Naive thymus-derived CD8-positive, alpha-beta T cell (primary cell): ENCODE data around the gene DST. TPM values are rescaled to one million over a fixed set of nuclear protein-coding genes. Genes with fewer than 3 reads are reported as not detected.

Source experiments
- ATAC-seq, 2 donors: fragments of 150-1000 bp; cut with Tn5 transposase in 1 of 2; sonication (Bioruptor Pico), chemical (Tn5 transposase) in 1 of 2; 1 replicate in 1 of 2; 2 replicates in 1 of 2; pipeline ENCODE4 v1.10.0; 2021; ENCODE audit warnings: mild to moderate bottlenecking in 2 of 2, moderate library complexity in 2 of 2
- POLR2A ChIA-PET: fragments of 350-600 bp; sonication (Branson Sonifier 250); formaldehyde crosslinking; loops from one replicate; lab custom pipeline; 2021; ENCODE audit warnings: antibody characterized with exemption; lab: Charles Lee
- DNase-seq, 10 donors: peaks; one replicate each; pipeline versions ENCODE4 v3.0.0 to v3.0.0-alpha.2; 2020 to 2022
- H3K27ac Mint-ChIP-seq, 10 donors: one replicate each; pipeline ENCODE4 v1.8.0; 2020 to 2022; ENCODE audit warnings: mild to moderate bottlenecking in 10 of 10, mixed read lengths in 10 of 10, moderate library complexity in 4 of 10, inconsistent platforms in 1 of 10
- H3K27me3 Mint-ChIP-seq, 5 donors: one replicate each; pipeline ENCODE4 v1.8.0; 2021 to 2022; ENCODE audit warnings: mixed read lengths in 5 of 5
- H3K36me3 Mint-ChIP-seq, 3 donors: one replicate each; pipeline ENCODE4 v1.8.0; 2020 to 2022; ENCODE audit warnings: mixed read lengths in 3 of 3, mild to moderate bottlenecking in 2 of 3, inconsistent platforms in 1 of 3
- H3K4me1 Mint-ChIP-seq, 4 donors: one replicate each; pipeline ENCODE4 v1.8.0; 2021 to 2022; ENCODE audit warnings: mixed read lengths in 4 of 4
- H3K4me3 Mint-ChIP-seq, 10 donors: one replicate each; pipeline ENCODE4 v1.8.0; 2020 to 2022; ENCODE audit warnings: mild to moderate bottlenecking in 10 of 10, mixed read lengths in 10 of 10, moderate library complexity in 6 of 10, inconsistent platforms in 1 of 10
- H3K9me3 Mint-ChIP-seq, 9 donors: one replicate each; pipeline ENCODE4 v1.8.0; 2020 to 2022; ENCODE audit warnings: mixed read lengths in 9 of 9, mild to moderate bottlenecking in 3 of 9, inconsistent platforms in 1 of 9, moderate library complexity in 1 of 9
- polyA plus RNA-seq, 3 donors: library from polyadenylated mRNA; unstranded; fragments of 300-500 nt; fragmentation: Illumina TruSeq; gene quantifications; one replicate each; pipeline ENCODE4 v1.2.3, GENCODE V29; 2021
- total RNA-seq, 8 experiments: library from RNA in 2 of 8; stranded (reverse) in 2 of 8; gene quantifications; one replicate each; pipeline ENCODE4 v1.2.3 and lab custom pipeline; 2021 to 2026

The DST gene
- total and polyA plus RNA-seq, 5 experiments from 2014 or later: 0.74 to 1.0 (median 0.79) TPM; not detected in 2

DNA sequence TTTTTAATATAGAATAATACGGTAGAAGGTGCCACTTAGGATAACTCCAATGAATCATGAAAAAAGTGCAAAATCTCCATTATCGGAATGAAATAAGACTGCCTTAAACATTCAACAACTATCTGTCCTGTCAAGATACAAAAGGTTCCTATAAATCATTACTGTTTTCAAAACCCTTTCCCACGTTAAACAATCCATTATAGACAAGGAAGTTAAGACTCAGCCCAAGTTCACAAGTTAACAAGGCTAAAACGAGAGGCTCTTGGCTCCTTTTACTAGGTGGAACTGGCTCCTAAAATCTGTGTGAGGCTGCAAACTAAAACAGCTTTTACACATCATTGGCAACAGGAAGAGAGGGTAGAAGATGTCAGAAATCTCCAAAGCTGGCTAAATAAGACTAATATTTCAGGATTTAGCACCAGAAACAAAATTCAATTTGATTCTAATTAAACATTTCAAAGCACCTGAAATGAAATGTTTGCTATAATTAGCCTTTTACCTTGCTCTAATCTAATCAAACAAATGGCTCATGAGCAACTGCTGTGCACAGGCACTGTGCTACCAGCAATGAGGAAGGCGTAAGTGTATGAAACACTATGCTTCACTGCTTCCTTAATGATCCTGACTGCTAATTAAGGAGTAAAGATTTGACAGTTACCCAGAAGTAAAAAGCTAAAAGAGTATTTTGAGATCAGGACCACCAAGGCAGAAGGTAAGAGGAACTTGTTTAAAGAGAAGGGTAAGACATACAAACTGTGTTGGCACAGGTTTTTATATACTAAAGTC lies 109.7 kb downstream of the DST start:
- Mint-ChIP-seq H3K4me3 (no peak overlapping the region), H3K9me3 (no peaks in the 10 kb centered on the region), H3K27me3 (peaks cover 0 to 4% (median 0%) of the 10 kb centered on the region in 5 donors), H3K36me3 (no peaks in the 10 kb centered on the region), H3K27ac (no peak overlapping the region), H3K4me1 (no peaks in the 10 kb centered on the region)
- POLR2A ChIA-PET: no interaction called here
- DNase-seq (no peak), ATAC-seq (no peak)

DNA sequence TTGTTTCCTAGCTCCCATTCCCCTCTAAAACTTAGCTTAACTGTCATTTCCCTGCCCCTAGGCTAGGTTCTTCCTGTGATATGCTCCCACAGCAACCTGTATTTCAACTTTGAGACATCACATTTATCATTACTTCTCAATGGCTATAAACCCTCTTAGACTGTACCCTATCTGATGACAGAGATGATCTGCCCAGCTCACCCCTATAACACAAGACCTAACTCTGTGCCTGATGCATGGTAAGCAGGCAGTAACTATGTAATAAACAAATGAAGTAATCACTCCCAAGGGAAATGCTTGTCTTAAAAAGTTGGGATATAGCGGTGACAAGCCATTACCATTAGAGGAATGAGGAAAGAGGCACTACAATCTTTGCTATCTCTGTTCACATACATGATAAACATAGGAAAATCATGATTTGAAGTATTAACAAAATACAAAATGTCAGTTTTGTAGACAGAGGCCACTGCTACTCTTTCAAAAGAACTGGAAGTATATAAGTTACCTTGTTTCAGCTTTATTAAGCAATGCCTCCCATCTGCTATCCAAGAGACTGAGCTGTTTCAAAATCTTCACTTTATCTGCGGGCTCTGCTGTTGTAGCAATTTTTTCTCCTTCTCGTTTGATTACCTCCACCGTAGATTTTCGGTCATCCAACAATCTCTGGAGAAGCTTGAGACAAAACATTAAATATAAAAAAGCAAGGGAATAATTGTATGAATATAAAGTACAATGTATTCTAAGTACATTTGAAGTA lies 110.7 kb downstream of the DST start:
- POLR2A ChIA-PET: no interaction called here
- H3K9me3 Mint-ChIP-seq: no peaks in the 10 kb centered on the region
- no peak overlapping the region for H3K4me3 Mint-ChIP-seq
- no peaks in the 10 kb centered on the region for H3K4me1 Mint-ChIP-seq
- no peaks in the 10 kb centered on the region for H3K36me3 Mint-ChIP-seq
- H3K27ac Mint-ChIP-seq: no peak overlapping the region
- peaks cover 0 to 4% (median 0%) of the 10 kb centered on the region in 5 donors for H3K27me3 Mint-ChIP-seq
- ATAC-seq (no peak), DNase-seq (no peak)

DNA sequence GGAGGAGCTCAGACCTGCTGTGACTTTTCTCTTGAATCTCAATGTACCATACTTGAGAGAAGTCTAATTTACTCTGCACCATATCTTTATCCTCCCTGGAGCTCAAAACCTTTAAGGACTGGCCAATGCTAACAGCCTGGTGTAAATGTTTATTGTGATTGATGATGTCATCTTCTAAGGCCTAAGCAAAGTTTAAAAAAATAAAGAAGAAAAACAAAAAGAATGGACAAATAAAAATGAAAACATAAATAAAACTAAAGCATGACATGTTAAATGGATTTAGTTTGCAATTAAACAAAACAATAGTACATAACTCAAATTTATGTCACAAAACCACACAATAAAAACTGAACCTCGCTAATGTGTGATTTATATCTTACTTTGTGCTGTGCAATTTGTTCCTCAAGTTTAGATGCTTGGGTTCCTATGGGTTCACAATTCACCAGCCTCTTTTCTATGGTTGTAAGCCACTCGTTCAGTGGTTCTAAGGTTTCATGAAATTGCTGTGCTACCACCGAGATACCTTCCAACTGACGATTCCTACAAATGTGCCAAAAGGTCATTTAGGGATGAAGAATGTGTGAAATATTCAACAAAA lies 113.0 kb downstream of the DST start:
- Mint-ChIP-seq H3K27ac (no peak overlapping the region), H3K4me3 (no peak overlapping the region), H3K36me3 (no peaks in the 10 kb centered on the region), H3K27me3 (peaks cover 0 to 2% (median 0%) of the 10 kb centered on the region in 5 donors), H3K4me1 (no peaks in the 10 kb centered on the region), H3K9me3 (no peaks in the 10 kb centered on the region)
- DNase-seq (no peak), ATAC-seq (no peak)
- POLR2A ChIA-PET: no interaction called here

DNA sequence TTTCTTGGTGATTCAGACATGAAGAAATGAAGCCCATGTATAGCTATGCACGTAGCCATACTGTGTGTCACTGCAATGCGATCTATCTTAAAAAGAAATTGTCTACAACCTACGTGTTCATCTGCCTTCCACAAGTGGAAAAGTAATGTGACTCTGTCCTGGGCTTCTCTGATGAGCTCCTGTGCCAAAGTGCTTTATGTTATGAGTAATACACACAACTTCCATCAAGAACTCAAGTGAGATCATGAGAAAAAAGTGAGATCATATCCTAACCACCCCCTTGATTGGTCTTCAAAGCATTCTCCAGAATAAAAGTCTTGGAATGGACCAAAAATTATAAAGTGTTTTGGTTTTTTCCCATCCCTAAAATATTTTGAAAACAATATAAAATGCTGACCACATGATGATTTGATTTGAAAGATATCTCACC lies 114.3 kb downstream of the DST start:
- no peak for ATAC-seq
- Mint-ChIP-seq H3K36me3 (no peaks in the 10 kb centered on the region), H3K27me3 (no peaks in the 10 kb centered on the region), H3K9me3 (no peaks in the 10 kb centered on the region), H3K4me3 (no peak overlapping the region), H3K4me1 (no peaks in the 10 kb centered on the region), H3K27ac (no peak overlapping the region)
- no peak for DNase-seq
- POLR2A ChIA-PET: no interaction called here

DNA sequence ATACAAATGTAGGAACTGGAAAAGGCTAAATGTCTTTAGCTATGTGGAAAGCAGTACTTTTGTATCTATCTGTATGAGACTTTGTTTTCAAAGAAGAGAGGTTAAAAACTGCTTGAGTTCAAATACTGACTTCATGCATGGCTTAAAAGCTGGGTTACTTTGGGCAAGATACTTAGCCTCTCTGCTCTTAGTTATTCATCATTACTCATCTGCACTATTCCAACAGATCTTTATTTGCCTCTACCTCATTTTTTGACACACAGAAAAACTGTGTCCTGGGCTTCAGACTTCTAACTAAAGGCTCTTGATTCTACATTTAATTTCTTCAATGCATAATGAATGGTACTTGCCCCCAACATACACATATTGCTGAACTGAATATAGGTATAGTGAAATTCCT lies 114.8 kb downstream of the DST start:
- no peaks in the 10 kb centered on the region for H3K36me3 Mint-ChIP-seq
- DNase-seq: no peak
- no peak for ATAC-seq
- H3K9me3 Mint-ChIP-seq: no peaks in the 10 kb centered on the region
- POLR2A ChIA-PET: no interaction called here
- H3K27me3 Mint-ChIP-seq: no peaks in the 10 kb centered on the region
- no peak overlapping the region for H3K4me3 Mint-ChIP-seq
- H3K27ac Mint-ChIP-seq: no peak overlapping the region
- no peaks in the 10 kb centered on the region for H3K4me1 Mint-ChIP-seq

DNA sequence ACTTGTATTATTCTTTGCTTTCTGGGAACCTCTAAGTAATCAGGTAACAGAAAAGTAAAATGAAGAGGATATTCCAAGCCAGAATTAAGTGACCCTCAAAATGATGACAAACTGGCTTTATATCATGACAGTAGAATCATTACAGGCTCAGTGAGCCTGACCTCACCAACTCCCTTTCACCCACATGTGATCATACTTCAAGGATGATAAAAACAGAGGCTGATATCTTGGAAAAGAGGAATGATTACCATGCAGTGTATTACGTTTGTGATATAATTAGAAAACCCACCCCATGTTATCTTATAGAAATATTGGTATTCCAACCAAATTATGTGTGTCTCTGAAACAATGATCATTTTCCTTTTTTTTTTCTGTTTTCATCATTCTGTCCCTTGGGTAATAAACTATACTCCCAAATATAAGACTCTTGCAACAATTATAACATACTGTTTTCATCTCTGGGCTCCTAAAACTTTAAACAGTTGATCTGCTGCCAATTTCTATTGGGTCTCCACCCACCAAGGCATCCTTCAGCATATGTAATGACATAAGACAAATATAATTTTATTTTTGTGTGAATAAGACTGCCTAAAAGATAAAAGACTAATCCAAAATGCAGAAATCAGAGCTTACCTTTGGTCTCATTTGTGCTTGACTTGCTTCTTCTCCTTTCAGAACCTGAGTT lies 115.7 kb downstream of the DST start:
- H3K4me3 Mint-ChIP-seq: no peak overlapping the region
- H3K4me1 Mint-ChIP-seq: no peaks in the 10 kb centered on the region
- DNase-seq: no peak
- no peaks in the 10 kb centered on the region for H3K27me3 Mint-ChIP-seq
- POLR2A ChIA-PET: no interaction called here
- no peak overlapping the region for H3K27ac Mint-ChIP-seq
- no peak for ATAC-seq
- H3K36me3 Mint-ChIP-seq: no peaks in the 10 kb centered on the region
- H3K9me3 Mint-ChIP-seq: no peaks in the 10 kb centered on the region

DNA sequence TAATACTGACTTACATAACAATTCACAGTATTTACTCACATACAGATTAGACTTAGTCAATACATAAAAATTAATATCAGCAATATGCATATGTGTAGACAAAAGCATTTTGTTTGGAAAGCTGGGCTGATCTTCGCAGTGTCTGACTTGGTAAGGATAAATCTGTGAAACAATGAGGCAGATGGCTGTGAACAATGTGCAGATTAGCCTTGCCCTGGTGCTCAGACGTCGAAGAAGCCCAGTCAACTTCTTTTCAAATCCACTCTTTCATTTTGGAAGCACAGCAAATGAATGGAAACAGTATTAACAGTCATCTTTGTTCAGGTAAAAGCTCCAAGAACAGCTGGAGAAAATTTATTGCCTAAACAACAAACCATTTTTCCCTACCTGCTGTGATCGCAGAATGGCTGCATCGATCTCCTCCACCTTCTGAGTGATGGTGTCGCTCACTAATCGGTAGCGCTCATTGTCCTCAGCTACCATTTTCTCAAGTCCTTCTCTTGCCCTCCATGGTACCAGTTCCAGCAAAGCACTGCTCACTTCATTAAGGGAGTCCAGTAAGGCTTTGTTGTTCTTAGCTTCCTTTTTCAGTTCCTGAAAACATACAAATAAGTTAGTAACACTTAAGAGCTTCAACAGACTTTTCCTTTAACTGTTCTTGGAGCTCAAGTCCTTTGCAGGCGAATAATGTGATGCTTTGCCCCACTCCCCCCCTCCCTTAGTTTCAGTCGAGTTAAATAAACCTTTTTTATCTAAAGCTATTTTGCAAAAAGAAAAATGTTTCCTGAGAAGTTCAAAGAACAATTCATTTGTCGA lies 116.5 kb downstream of the DST start:
- no peak for DNase-seq
- Mint-ChIP-seq H3K36me3 (no peaks in the 10 kb centered on the region), H3K4me3 (no peak overlapping the region), H3K27ac (no peak overlapping the region), H3K9me3 (no peaks in the 10 kb centered on the region), H3K4me1 (no peaks in the 10 kb centered on the region), H3K27me3 (no peaks in the 10 kb centered on the region)
- POLR2A ChIA-PET: no interaction called here
- ATAC-seq: no peak

DNA sequence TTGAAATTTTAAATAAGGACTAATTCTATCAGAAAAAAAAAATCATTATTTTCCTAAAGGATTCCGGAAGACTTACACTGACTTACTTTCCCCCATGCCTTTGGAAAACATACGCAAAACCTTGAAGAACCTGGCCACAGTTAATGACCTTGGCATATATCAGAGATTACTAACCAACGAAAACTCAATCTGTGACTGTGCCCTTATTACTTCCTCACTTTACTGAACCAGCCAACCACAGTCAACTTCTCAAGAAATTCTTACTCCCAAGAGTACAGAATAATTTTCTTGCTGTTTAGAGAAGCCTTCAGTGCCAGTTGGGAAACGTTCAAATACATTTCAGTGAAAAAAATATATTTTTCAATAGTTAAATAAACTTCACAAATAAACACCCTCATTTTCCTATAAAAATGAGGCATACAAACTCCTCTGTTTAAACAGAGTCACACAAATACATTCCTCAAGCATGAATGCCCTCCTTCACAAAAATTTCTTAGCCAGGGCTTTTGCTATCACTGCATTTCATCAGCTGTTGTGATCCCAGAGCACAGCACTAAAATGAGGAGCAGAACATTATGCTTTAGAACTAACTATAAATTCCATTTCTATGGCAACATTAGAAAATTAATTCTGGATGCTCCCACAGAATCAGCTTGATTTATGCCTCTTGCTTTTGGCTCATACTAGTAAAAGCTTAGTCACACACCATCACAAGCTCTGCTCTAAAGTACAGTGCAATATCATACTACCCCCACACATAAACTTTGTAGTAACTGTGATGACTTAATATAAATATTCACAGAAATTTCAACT lies 117.6 kb downstream of the DST start:
- ATAC-seq: no peak
- no peak overlapping the region for H3K4me3 Mint-ChIP-seq
- H3K9me3 Mint-ChIP-seq: peaks cover 0 to 4% (median 2%) of the 10 kb centered on the region in 9 donors

DNA sequence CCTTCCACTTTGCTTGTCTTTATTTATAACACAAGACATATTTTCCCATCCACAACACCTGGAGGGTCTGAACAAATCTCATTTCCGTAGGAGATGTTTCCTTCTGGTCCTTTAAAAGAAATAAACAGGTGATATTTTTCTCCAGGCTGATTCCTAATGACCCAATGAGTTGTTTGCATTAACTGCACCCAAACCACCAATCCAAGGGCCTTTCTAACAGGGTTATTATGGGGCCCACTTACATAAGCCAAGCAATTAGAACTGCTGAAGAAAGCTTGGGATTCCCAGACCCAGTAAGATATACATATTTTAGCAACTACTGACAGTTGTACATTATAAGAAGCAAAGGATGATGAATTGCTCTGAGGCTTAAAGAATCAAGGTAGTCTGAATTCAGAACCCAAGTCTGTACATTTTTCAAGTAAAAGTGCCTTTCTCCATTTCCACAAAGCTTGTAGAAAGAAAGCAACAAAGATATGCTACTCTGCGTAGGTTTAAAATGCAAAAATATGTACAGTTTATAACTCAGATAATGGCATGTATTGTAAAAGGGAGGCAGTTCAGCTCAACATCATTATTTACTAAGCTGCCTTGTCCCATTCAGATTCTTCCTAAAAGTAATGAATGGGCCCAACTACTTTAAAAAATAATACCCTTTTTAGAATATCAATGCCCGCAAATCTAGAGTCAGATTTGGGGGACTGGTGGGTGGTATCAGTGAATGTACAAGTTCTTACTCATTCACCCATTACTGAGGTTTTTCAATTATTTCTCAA lies 120.0 kb downstream of the DST start:
- no peak overlapping the region for H3K27ac Mint-ChIP-seq
- ATAC-seq: no peak
- no peak for DNase-seq
- H3K9me3 Mint-ChIP-seq: peaks cover 0 to 19% (median 7%) of the 10 kb centered on the region in 9 donors
- POLR2A ChIA-PET: no interaction called here
- no peak overlapping the region for H3K4me3 Mint-ChIP-seq
- H3K36me3 Mint-ChIP-seq: peaks cover 0 to 9% (median 6%) of the 10 kb centered on the region in 3 donors
- no peaks in the 10 kb centered on the region for H3K4me1 Mint-ChIP-seq
- no peaks in the 10 kb centered on the region for H3K27me3 Mint-ChIP-seq

More for the DNA sequence above, 117.6 kb downstream of the DST start:
- no peaks in the 10 kb centered on the region for H3K27me3 Mint-ChIP-seq
- peaks cover 0 to 3% (median 2%) of the 10 kb centered on the region in 3 donors for H3K36me3 Mint-ChIP-seq
- POLR2A ChIA-PET: no interaction called here
- H3K27ac Mint-ChIP-seq: no peak overlapping the region
- no peak for DNase-seq
- H3K4me1 Mint-ChIP-seq: no peaks in the 10 kb centered on the region

DNA sequence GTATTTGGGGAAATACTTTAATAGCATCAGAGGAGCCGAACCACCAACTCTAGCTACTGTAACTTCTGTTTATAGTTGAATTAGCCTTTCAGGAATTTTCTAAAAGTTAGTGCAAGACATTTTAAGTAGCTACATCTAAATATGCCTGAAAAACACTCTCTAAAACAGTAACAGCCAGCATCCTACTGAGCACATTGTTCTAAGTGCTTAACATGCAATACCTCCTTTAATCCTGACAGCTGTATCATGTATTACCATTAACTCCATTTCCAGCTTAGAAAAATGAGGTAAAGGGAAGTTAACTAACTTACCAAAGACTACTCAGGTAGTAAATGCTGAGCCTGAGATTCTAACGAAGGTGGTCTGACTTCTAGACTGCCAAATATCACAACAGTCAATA lies 120.7 kb downstream of the DST start:
- POLR2A ChIA-PET: no interaction called here

DNA sequence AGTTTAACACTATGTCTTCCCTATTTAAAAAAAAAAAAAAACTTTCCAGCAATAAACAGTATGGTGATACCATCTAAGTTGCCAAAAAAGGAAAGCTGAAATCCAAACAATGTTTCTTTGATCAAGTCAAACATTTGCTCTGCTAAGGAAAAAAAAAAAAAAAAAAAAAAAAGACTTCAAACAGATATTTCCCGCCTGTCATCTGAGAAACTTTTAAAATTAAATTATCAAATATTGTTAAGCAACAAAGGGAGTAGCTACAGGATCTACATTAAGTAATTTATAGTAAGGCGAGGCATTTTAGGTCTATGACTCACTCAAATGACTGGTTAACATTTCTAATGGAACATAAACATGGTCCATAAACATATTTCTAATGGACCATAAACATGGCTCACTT lies 121.2 kb downstream of the DST start:
- Mint-ChIP-seq H3K36me3 (peaks cover 0 to 9% (median 6%) of the 10 kb centered on the region in 3 donors), H3K9me3 (peaks cover 0 to 19% (median 7%) of the 10 kb centered on the region in 9 donors), H3K4me3 (no peak overlapping the region), H3K4me1 (no peaks in the 10 kb centered on the region), H3K27ac (no peak overlapping the region), H3K27me3 (no peaks in the 10 kb centered on the region)
- no peak for DNase-seq
- no peak for ATAC-seq
- POLR2A ChIA-PET: no interaction called here

More for the DNA sequence above, 120.7 kb downstream of the DST start:
- Mint-ChIP-seq H3K4me3 (no peak overlapping the region), H3K27me3 (no peaks in the 10 kb centered on the region), H3K36me3 (peaks cover 0 to 9% (median 6%) of the 10 kb centered on the region in 3 donors), H3K4me1 (no peaks in the 10 kb centered on the region), H3K9me3 (peaks cover 0 to 19% (median 7%) of the 10 kb centered on the region in 9 donors), H3K27ac (no peak overlapping the region)
- no peak for DNase-seq
- no peak for ATAC-seq
